Neural progenitor cell (in vitro differentiated cells): Measurements from ENCODE around the gene C16orf82. TPM values are rescaled to one million over a fixed set of nuclear protein-coding genes. Genes with fewer than 3 reads are reported as not detected.

Source experiments
- DNase-seq: peaks from one replicate; pipeline ENCODE4 v3.0.0-alpha.2; 2016; ENCODE audit warnings: low spot score
- H2AFZ ChIP-seq: fragments of 200-600 bp; sonication (generic); replicated peaks from 2 replicates; pipeline ENCODE4 v1.6.1; 2016; ENCODE audit warnings: antibody characterized with exemption
- H3F3A ChIP-seq: fragments of 200-600 bp; sonication (generic); 2 replicates; pipeline ENCODE4 v1.6.1; 2016; ENCODE audit warnings: antibody characterized with exemption, low read depth
- H3K27ac ChIP-seq: fragments of 200-600 bp; sonication (generic); 2 replicates; pipeline ENCODE4 v1.5.1; 2016; ENCODE audit warnings: mild to moderate bottlenecking
- H3K27me3 ChIP-seq: fragments of 200-600 bp; sonication (generic); 2 replicates; pipeline ENCODE4 v1.6.1; 2016; ENCODE audit warnings: mild to moderate bottlenecking, moderate library complexity
- H3K36me3 ChIP-seq: fragments of 200-600 bp; sonication (generic); 2 replicates; pipeline ENCODE4 v1.5.1; 2016
- H3K4me1 ChIP-seq: fragments of 200-600 bp; sonication (generic); 2 replicates; pipeline ENCODE4 v1.6.1; 2016; ENCODE audit warnings: mixed run types
- H3K4me2 ChIP-seq: fragments of 200-600 bp; sonication (generic); 2 replicates; pipeline ENCODE4 v1.6.1; 2016
- H3K4me3 ChIP-seq: fragments of 200-600 bp; sonication (generic); 2 replicates; pipeline ENCODE4 v1.5.1; 2016
- H3K79me2 ChIP-seq: fragments of 200-600 bp; sonication (generic); 2 replicates; pipeline ENCODE4 v1.6.1; 2016; ENCODE audit warnings: low read depth
- H3K9ac ChIP-seq: fragments of 200-600 bp; sonication (generic); 2 replicates; pipeline ENCODE4 v1.6.1; 2016
- H3K9me3 ChIP-seq: fragments of 200-600 bp; sonication (generic); 2 replicates; pipeline ENCODE4 v1.5.1; 2016; ENCODE audit warnings: low read depth
- H4K20me1 ChIP-seq: fragments of 200-600 bp; sonication (generic); 2 replicates; pipeline ENCODE4 v1.6.1; 2016; ENCODE audit warnings: low read depth
- H3K27ac Mint-ChIP-seq: 3 replicates; pipeline ENCODE4 v1.8.0; 2021; ENCODE audit warnings: mixed read lengths
- H3K27me3 Mint-ChIP-seq: 2 replicates; pipeline ENCODE4 v1.8.0; 2022; ENCODE audit warnings: low read depth, mild to moderate bottlenecking, inconsistent platforms, moderate library complexity, mixed read lengths; ENCODE audit not compliant: insufficient read depth
- H3K36me3 Mint-ChIP-seq: 3 replicates; pipeline ENCODE4 v1.8.0; 2021; ENCODE audit warnings: mixed read lengths
- H3K4me1 Mint-ChIP-seq: 3 replicates; pipeline ENCODE4 v1.8.0; 2021; ENCODE audit warnings: mixed read lengths
- H3K4me3 Mint-ChIP-seq: 3 replicates; pipeline ENCODE4 v1.8.0; 2021; ENCODE audit warnings: mild to moderate bottlenecking, moderate library complexity, mixed read lengths
- H3K9me3 Mint-ChIP-seq: 3 replicates; pipeline ENCODE4 v1.8.0; 2020; ENCODE audit warnings: mixed read lengths
- EZH2 ChIP-seq: fragments of 200-600 bp; sonication (generic); IDR thresholded peaks from 2 replicates; pipeline ENCODE4 v1.6.1; 2017; ENCODE audit warnings: antibody characterized with exemption, mild to moderate bottlenecking, moderate library complexity
- EZH2phosphoT487 ChIP-seq: fragments of 200-600 bp; sonication (generic); IDR thresholded peaks from 2 replicates; pipeline ENCODE4 v1.6.1; 2017; ENCODE audit warnings: antibody characterized with exemption
- total RNA-seq: library from RNA; depleted of rRNA; stranded (reverse); fragments of >200 nt; gene quantifications from 2 replicates; pipeline ENCODE4 v1.2.3, GENCODE V29; 2015; ENCODE audit warnings: low replicate concordance
- TF ChIP-seq, protein P1 (sequence below): fragments of 200-600 bp; sonication (generic); IDR thresholded peaks from 2 replicates; pipeline ENCODE4 v1.5.1; 2017; ENCODE audit warnings: antibody characterized with exemption, mild to moderate bottlenecking

The C16orf82 gene
- total RNA-seq, 1 donor from 2014 or later = 0.13 TPM

- Histone ChIP-seq H3K27ac (no peak overlapping the region), H3K4me2 (no peak overlapping the region), H3F3A (no peaks in the 10 kb centered on the region), H3K9me3 (no peaks in the 10 kb centered on the region), H3K79me2 (no peaks in the 10 kb centered on the region), H3K27me3 (no peaks in the 10 kb centered on the region), H2AFZ (no peak overlapping the region), H3K9ac (no peak overlapping the region), H3K4me1 (no peaks in the 10 kb centered on the region), H3K36me3 (no peaks in the 10 kb centered on the region), H3K4me3 (no peak overlapping the region), H4K20me1 (no peaks in the 10 kb centered on the region)
- Mint-ChIP-seq H3K4me3 (no peak overlapping the region), H3K9me3 (peaks cover 7% of the 10 kb centered on the region), H3K4me1 (peaks cover 2% of the 10 kb centered on the region), H3K27me3 (peaks cover 3% of the 10 kb centered on the region), H3K36me3 (no peaks in the 10 kb centered on the region), H3K27ac (no peak overlapping the region)
- TF ChIP-seq, protein P1, sequence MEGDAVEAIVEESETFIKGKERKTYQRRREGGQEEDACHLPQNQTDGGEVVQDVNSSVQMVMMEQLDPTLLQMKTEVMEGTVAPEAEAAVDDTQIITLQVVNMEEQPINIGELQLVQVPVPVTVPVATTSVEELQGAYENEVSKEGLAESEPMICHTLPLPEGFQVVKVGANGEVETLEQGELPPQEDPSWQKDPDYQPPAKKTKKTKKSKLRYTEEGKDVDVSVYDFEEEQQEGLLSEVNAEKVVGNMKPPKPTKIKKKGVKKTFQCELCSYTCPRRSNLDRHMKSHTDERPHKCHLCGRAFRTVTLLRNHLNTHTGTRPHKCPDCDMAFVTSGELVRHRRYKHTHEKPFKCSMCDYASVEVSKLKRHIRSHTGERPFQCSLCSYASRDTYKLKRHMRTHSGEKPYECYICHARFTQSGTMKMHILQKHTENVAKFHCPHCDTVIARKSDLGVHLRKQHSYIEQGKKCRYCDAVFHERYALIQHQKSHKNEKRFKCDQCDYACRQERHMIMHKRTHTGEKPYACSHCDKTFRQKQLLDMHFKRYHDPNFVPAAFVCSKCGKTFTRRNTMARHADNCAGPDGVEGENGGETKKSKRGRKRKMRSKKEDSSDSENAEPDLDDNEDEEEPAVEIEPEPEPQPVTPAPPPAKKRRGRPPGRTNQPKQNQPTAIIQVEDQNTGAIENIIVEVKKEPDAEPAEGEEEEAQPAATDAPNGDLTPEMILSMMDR = no peak
- TF ChIP-seq EZH2 (no peak), EZH2phosphoT487 (no peak)
- DNase-seq = no peak
Observed at GRCh38 chr16:27102701-27103575, 36.2 kb downstream of the C16orf82 start.

DNA sequence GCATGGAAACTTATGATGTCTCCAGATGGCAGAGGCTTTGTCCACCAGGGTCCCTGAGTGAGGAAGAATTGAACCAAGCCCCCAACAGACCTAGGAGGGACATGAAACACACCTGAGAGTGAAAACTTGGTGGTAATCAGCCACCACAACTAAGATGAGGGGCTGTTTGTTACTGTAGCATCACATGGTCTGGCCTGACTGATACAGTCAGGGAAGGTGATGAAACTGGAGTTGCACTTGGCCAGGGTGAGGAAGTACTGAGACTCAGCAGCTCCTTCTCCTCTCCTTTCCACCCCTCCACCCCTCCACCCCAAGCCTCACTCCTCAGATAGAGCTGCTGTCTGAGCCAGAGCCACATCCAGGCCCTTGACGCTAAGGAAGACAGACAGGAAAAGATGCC is 37.2 kb downstream of the C16orf82 start:
- Histone ChIP-seq H3K79me2 (no peaks in the 10 kb centered on the region), H3K9me3 (no peaks in the 10 kb centered on the region), H2AFZ (no peak overlapping the region), H3K27me3 (no peaks in the 10 kb centered on the region), H3K4me1 (no peaks in the 10 kb centered on the region), H3K4me2 (no peak overlapping the region), H3K4me3 (no peak overlapping the region), H4K20me1 (no peaks in the 10 kb centered on the region), H3K27ac (no peak overlapping the region), H3K36me3 (no peaks in the 10 kb centered on the region), H3F3A (no peaks in the 10 kb centered on the region), H3K9ac (no peak overlapping the region)
- H3K9me3 Mint-ChIP-seq = peaks cover 5% of the 10 kb centered on the region
- H3K4me1 Mint-ChIP-seq = peaks cover 2% of the 10 kb centered on the region
- peaks cover 5% of the 10 kb centered on the region for H3K27me3 Mint-ChIP-seq
- no peak overlapping the region for H3K4me3 Mint-ChIP-seq
- no peak overlapping the region for H3K27ac Mint-ChIP-seq
- TF ChIP-seq, protein P1 = no peak
- TF ChIP-seq EZH2 = no peak
- no peak for TF ChIP-seq EZH2phosphoT487
- no peaks in the 10 kb centered on the region for H3K36me3 Mint-ChIP-seq
- no peak for DNase-seq

DNA sequence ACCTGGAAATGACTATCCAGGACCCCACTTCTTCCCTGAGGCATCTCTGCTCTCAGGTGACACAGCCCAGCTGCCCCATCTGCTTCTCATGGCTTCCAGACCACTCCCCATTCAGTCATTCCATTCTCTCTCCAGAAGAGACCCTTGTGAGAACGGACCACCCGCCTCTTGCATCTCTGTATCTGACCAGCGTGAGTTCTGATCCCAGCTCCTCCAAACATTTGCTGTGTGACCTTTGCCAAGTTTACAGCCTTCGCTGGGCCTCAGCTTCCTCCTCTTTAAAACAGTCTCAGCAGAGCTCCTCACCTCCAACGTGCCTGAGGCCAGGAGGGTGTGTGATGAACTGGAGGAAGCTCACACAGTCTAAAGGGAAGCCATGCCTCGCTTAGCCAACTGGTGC is 39.6 kb downstream of the C16orf82 start:
- Mint-ChIP-seq H3K9me3 (peaks cover 5% of the 10 kb centered on the region), H3K27ac (no peak overlapping the region), H3K27me3 (peaks cover 5% of the 10 kb centered on the region), H3K4me1 (peaks cover 9% of the 10 kb centered on the region), H3K4me3 (no peak overlapping the region), H3K36me3 (no peaks in the 10 kb centered on the region)
- H3K4me1 ChIP-seq = peaks cover 8% of the 10 kb centered on the region
- no peak for DNase-seq
- H3K36me3 ChIP-seq = no peaks in the 10 kb centered on the region
- no peak overlapping the region for H3K4me3 ChIP-seq
- H3K4me2 ChIP-seq = no peak overlapping the region
- H3F3A ChIP-seq = peaks cover 3% of the 10 kb centered on the region
- no peak overlapping the region for H2AFZ ChIP-seq
- no peaks in the 10 kb centered on the region for H3K9me3 ChIP-seq
- no peaks in the 10 kb centered on the region for H3K27me3 ChIP-seq
- no peaks in the 10 kb centered on the region for H4K20me1 ChIP-seq
- no peak overlapping the region for H3K9ac ChIP-seq
- no peak for TF ChIP-seq EZH2phosphoT487
- TF ChIP-seq, protein P1 = no peak
- no peak for TF ChIP-seq EZH2
- H3K79me2 ChIP-seq = no peaks in the 10 kb centered on the region
- H3K27ac ChIP-seq = no peak overlapping the region
